ENCODE measurements around the gene PTCH2. TPM values are rescaled to one million over a fixed set of nuclear protein-coding genes. Genes with fewer than 3 reads are reported as not detected.
A peak's percentile ranks its signal among the peaks of the same experiment; 100 is the strongest.
"Not testable (repeated sequence)": the region's sequence is repeated elsewhere in the genome, so short reads cannot be mapped to it uniquely, and the experiment has no call there.

PTCH2 gene
- 0.40 TPM for total RNA-seq

- peak; percentile 53 for ATAC-seq
Measured at GRCh38 chr1:44842862-44843655, at the start of gene PTCH2. TSS of gene PTCH2 (minus strand) at chr1:44843253. CDS start at chr1:44842932, 321 bp downstream.

GRCh38 chr1:44890007-44890406, 47.0 kb upstream of the PTCH2 start:
- no peak for ATAC-seq

GRCh38 chr1:44885406-44885805, 42.4 kb upstream of the PTCH2 start:
- no peak for ATAC-seq

- ATAC-seq = peak; percentile 49
Measured at GRCh38 chr1:44884746-44885145, 41.7 kb upstream of the PTCH2 start.

- ATAC-seq = peak; percentile 97
Measured at GRCh38 chr1:44881011-44881632, 38.1 kb upstream of the PTCH2 start.

- ATAC-seq = no peak
Measured at GRCh38 chr1:44874155-44874554, 31.1 kb upstream of the PTCH2 start.

- no peak for ATAC-seq
Measured at GRCh38 chr1:44870096-44870495, 27.0 kb upstream of the PTCH2 start.

- ATAC-seq = no peak
Measured at GRCh38 chr1:44867801-44868200, 24.7 kb upstream of the PTCH2 start.

GRCh38 chr1:44862829-44863401, 19.9 kb upstream of the PTCH2 start:
- ATAC-seq = peak; percentile 63

- ATAC-seq = no peak
Measured at GRCh38 chr1:44860891-44861425, 17.9 kb upstream of the PTCH2 start.

GRCh38 chr1:44860331-44860730, 17.3 kb upstream of the PTCH2 start:
- no peak for ATAC-seq

GRCh38 chr1:44857446-44857845, 14.4 kb upstream of the PTCH2 start:
- no peak for ATAC-seq

- ATAC-seq = peak; percentile 92
Measured at GRCh38 chr1:44855742-44856141, 12.7 kb upstream of the PTCH2 start.

- ATAC-seq = no peak
Measured at GRCh38 chr1:44854970-44855369, 11.9 kb upstream of the PTCH2 start.

- no peak for ATAC-seq
Measured at GRCh38 chr1:44853201-44853600, 10.1 kb upstream of the PTCH2 start.

GRCh38 chr1:44851308-44851707, 8.3 kb upstream of the PTCH2 start:
- ATAC-seq = no peak

GRCh38 chr1:44849575-44850132, 6.6 kb upstream of the PTCH2 start:
- ATAC-seq = no peak

- no peak for ATAC-seq
Measured at GRCh38 chr1:44848456-44849181, 5.6 kb upstream of the PTCH2 start.

- ATAC-seq = no peak
Measured at GRCh38 chr1:44847845-44848244, 4.8 kb upstream of the PTCH2 start.

- ATAC-seq = no peak
Measured at GRCh38 chr1:44846985-44847384, 3.9 kb upstream of the PTCH2 start.

GRCh38 chr1:44842486-44842861, 579 bp downstream of the PTCH2 start:
- peak; percentile 40 for ATAC-seq

- ATAC-seq = no peak
Measured at GRCh38 chr1:44839576-44839975, 3.5 kb downstream of the PTCH2 start.

- not testable (repeated sequence) for ATAC-seq
Measured at GRCh38 chr1:44838294-44838693, 4.8 kb downstream of the PTCH2 start.

Data from esophagus mucosa (tissue), 1 donor.